Measurements from ENCODE around the gene CAPZB.

DNA sequence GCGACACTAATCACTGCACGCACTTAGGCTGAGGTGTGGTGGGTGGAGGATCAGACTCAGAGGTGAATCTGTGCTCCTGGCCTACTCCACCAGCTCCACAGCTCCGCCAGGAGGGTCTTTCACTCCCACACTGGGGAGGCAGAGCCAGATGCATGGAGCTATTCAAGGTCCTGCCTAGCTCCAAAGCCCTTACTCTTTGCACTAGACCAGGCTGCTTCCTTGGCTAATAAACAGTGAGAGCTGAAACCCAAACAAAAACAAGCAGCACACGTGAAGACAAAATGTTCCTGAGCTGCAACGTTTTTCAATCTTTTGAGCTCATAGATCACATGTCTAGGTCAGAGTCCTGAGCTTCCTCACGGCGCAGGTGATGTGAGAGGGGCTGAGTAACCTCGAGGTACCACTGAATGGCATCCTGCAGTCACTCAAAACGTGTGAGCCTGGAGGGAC is 19.2 kb downstream of the CAPZB start:
- TF ChIP-seq CTCF (IDR thresholded peaks at IDR 0.05) (no peak), POLR2A (IDR thresholded peaks at IDR 0.05) (no peak)

All from breast epithelium (tissue), 3 donors.